CD14-positive monocyte (primary cell): ENCODE results near the gene AFF3. TPM values are rescaled to one million over a fixed set of nuclear protein-coding genes. Genes with fewer than 3 reads are reported as not detected.

Experiments used
- DNase-seq, 3 donors: peaks; one replicate each; pipeline ENCODE4 v3.0.0-alpha.2; 2011 to 2022
- H2AFZ ChIP-seq: 2 replicates; pipeline ENCODE4 v1.6.0; 2012; ENCODE audit warnings: mild to moderate bottlenecking, low read depth, low read length, inconsistent platforms; ENCODE audit not compliant: insufficient read depth, poor library complexity, severe bottlenecking
- H3K27ac ChIP-seq, 2 donors: 1 replicate in 1 of 2; 2 replicates in 1 of 2; pipeline ENCODE4 v1.5.1; 2012 to 2013; ENCODE audit warnings: low read length in 2 of 2, control low read depth in 1 of 2, inconsistent platforms in 1 of 2, low read depth in 1 of 2, mild to moderate bottlenecking in 1 of 2
- H3K27me3 ChIP-seq, 2 donors: one replicate each; pipeline versions ENCODE4 v1.6.0 to v1.6.1; 2011 to 2013; ENCODE audit warnings: low read length in 2 of 2; ENCODE audit not compliant: control insufficient read depth in 2 of 2, insufficient read depth in 2 of 2
- H3K36me3 ChIP-seq, 2 donors: replicated peaks in 1 of 2; 1 replicate in 1 of 2; 2 replicates in 1 of 2; pipeline versions ENCODE4 v1.5.1 to v1.6.1; 2012 to 2013; ENCODE audit warnings: low read length in 2 of 2, control low read depth in 1 of 2, inconsistent platforms in 1 of 2, mild to moderate bottlenecking in 1 of 2; ENCODE audit not compliant: insufficient read depth in 2 of 2, control insufficient read depth in 1 of 2
- H3K4me1 ChIP-seq, 2 donors: 1 replicate in 1 of 2; 2 replicates in 1 of 2; pipeline versions ENCODE4 v1.5.1 to v1.6.1; 2012 to 2013; ENCODE audit warnings: low read length in 2 of 2, control low read depth in 1 of 2, inconsistent platforms in 1 of 2, mild to moderate bottlenecking in 1 of 2, moderate library complexity in 1 of 2; ENCODE audit not compliant: insufficient read depth in 2 of 2, control insufficient read depth in 1 of 2
- H3K4me2 ChIP-seq: replicated peaks from 2 replicates; pipeline ENCODE3; 2012; ENCODE audit warnings: low read length, moderate library complexity, mild to moderate bottlenecking; ENCODE audit not compliant: poor library complexity, severe bottlenecking; ENCODE audit errors: extremely low read depth
- H3K4me3 ChIP-seq, 3 experiments: fragments of 200-600 bp in 1 of 3; sonication (generic) in 1 of 3; replicated peaks in 1 of 3; 1 replicate in 2 of 3; 2 replicates in 1 of 3; pipeline ENCODE4 v1.5.1; 2011 to 2013; ENCODE audit warnings: low read length in 3 of 3, mild to moderate bottlenecking in 3 of 3, control low read depth in 2 of 3, low read depth in 2 of 3, inconsistent platforms in 1 of 3, moderate library complexity in 1 of 3
- H3K79me2 ChIP-seq: 2 replicates; pipeline ENCODE4 v1.6.0; 2012; ENCODE audit warnings: mild to moderate bottlenecking, control low read depth, inconsistent platforms, low read length, moderate library complexity; ENCODE audit not compliant: insufficient read depth
- H3K9ac ChIP-seq: 2 replicates; pipeline ENCODE4 v1.6.0; 2017; ENCODE audit warnings: low read length, mild to moderate bottlenecking; ENCODE audit not compliant: insufficient read depth, poor library complexity, severe bottlenecking
- H3K9me3 ChIP-seq, 2 donors: replicated peaks in 1 of 2; 1 replicate in 1 of 2; 2 replicates in 1 of 2; pipeline versions ENCODE4 v1.5.1 to v1.6.1; 2012 to 2013; ENCODE audit warnings: low read length in 2 of 2, control low read depth in 1 of 2; ENCODE audit not compliant: control insufficient read depth in 1 of 2, insufficient read depth in 1 of 2
- H4K20me1 ChIP-seq: 2 replicates; pipeline ENCODE4 v1.6.0; 2012; ENCODE audit warnings: mild to moderate bottlenecking, low read length, control low read depth, moderate library complexity; ENCODE audit not compliant: insufficient read depth
- H3K27ac Mint-ChIP-seq, 7 donors: one replicate each; pipeline ENCODE4 v1.8.0; 2020; ENCODE audit warnings: mild to moderate bottlenecking in 7 of 7, mixed read lengths in 7 of 7, moderate library complexity in 6 of 7, inconsistent platforms in 2 of 7
- H3K27me3 Mint-ChIP-seq, 3 donors: one replicate each; pipeline ENCODE4 v1.8.0; 2021 to 2022; ENCODE audit warnings: low read depth in 3 of 3, mild to moderate bottlenecking in 3 of 3, mixed read lengths in 3 of 3, moderate library complexity in 3 of 3, inconsistent platforms in 1 of 3
- H3K36me3 Mint-ChIP-seq, 2 donors: one replicate each; pipeline ENCODE4 v1.8.0; 2020; ENCODE audit warnings: mixed read lengths in 2 of 2, inconsistent platforms in 1 of 2, mild to moderate bottlenecking in 1 of 2
- H3K4me1 Mint-ChIP-seq: one replicate; pipeline ENCODE4 v1.8.0; 2020; ENCODE audit warnings: mild to moderate bottlenecking, mixed read lengths
- H3K4me3 Mint-ChIP-seq, 2 donors: one replicate each; pipeline ENCODE4 v1.8.0; 2020; ENCODE audit warnings: mild to moderate bottlenecking in 2 of 2, mixed read lengths in 2 of 2, moderate library complexity in 1 of 2
- H3K9me3 Mint-ChIP-seq, 7 donors: one replicate each; pipeline ENCODE4 v1.8.0; 2020 to 2022; ENCODE audit warnings: mixed read lengths in 7 of 7, mild to moderate bottlenecking in 6 of 7, moderate library complexity in 6 of 7, inconsistent platforms in 2 of 7
- WGBS: methylation state at CpG from one replicate; pipeline ENCODE4 v1.1.5; 2013; ENCODE audit warnings: missing lambda C conversion rate; ENCODE audit not compliant: insufficient coverage; 5-methylcytosine and 5-hydroxymethylcytosine counted together
- intact Hi-C, 2 donors: fragments of 100-400 bp; cut with micrococcal nuclease; formaldehyde crosslinking; loops; one replicate each; pipeline versions ENCODE4 v1.15.0 to v1.15.1; 2023
- polyA plus RNA-seq, 3 donors: library from polyadenylated mRNA; depleted of rRNA in 1 of 3; unstranded in 2 of 3; stranded (reverse) in 1 of 3; fragments of 300-500 nt in 2 of 3; fragments of >200 nt in 1 of 3; fragmentation: Illumina TruSeq in 2 of 3; gene quantifications; 1 replicate in 2 of 3; 2 replicates in 1 of 3; pipeline ENCODE4 v1.2.3, GENCODE V29; 2012 to 2021
- TF ChIP-seq, protein P1 (sequence below): fragments of 200-600 bp; IDR thresholded peaks from one replicate; pipeline ENCODE4 v1.8.0; 2022; ENCODE audit warnings: antibody characterized with exemption, mild to moderate bottlenecking

The AFF3 gene
- polyA plus RNA-seq, 3 donors: 0.17 to 4.1 (median 0.49) TPM

DNA sequence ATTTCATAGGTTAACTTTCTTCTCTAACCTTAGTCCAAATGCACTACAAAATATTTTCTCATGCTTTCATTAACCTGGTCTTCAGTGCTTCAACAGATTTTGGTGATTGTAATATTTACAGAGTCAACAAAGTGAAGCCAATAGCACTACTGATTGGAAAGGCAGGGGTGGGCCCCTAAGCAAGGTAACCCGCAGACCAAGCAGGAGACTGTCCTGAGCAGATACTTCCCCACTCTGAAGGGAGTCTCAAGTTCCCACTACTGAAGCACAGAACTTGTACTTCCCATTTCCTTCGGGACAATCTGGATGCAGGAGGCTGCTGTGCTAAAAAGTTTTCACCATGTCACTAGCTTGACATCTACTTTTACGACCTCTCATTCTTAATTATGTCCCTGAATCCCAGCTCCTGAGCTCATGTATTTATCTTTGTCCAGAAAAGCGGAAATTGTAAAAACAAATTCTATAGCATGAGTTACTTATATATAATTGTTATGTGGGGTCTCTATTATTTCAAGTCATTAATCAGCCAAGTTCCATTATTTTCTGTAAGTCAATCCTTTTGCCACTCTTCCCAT, 341.0 kb downstream of the AFF3 start:
- Mint-ChIP-seq H3K27ac (peak overlapping the region in 2 of 7 donors; percentile 45 to 54), H3K4me3 (no peak overlapping the region), H3K36me3 (peaks cover 3 to 21% of the 10 kb centered on the region in 2 donors), H3K27me3 (peaks cover 0 to 2% (median 0%) of the 10 kb centered on the region in 3 donors), H3K9me3 (peaks cover 10 to 22% (median 16%) of the 10 kb centered on the region in 7 donors), H3K4me1 (peaks cover 23% of the 10 kb centered on the region)
- TF ChIP-seq, protein P1, sequence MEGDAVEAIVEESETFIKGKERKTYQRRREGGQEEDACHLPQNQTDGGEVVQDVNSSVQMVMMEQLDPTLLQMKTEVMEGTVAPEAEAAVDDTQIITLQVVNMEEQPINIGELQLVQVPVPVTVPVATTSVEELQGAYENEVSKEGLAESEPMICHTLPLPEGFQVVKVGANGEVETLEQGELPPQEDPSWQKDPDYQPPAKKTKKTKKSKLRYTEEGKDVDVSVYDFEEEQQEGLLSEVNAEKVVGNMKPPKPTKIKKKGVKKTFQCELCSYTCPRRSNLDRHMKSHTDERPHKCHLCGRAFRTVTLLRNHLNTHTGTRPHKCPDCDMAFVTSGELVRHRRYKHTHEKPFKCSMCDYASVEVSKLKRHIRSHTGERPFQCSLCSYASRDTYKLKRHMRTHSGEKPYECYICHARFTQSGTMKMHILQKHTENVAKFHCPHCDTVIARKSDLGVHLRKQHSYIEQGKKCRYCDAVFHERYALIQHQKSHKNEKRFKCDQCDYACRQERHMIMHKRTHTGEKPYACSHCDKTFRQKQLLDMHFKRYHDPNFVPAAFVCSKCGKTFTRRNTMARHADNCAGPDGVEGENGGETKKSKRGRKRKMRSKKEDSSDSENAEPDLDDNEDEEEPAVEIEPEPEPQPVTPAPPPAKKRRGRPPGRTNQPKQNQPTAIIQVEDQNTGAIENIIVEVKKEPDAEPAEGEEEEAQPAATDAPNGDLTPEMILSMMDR: no peak
- no CpG with 5 or more reads among the region's 4 CpGs for WGBS
- Histone ChIP-seq H4K20me1 (no peaks in the 10 kb centered on the region), H3K27ac (no peak overlapping the region), H3K36me3 (peaks cover 0 to 5% of the 10 kb centered on the region in 2 donors), H2AFZ (no peak overlapping the region), H3K9ac (no peak overlapping the region), H3K79me2 (no peaks in the 10 kb centered on the region), H3K4me1 (peaks cover 15 to 22% of the 10 kb centered on the region in 2 donors), H3K4me2 (peak overlapping the region; percentile 16), H3K9me3 (peaks cover 2 to 13% of the 10 kb centered on the region in 2 donors), H3K4me3 (no peak overlapping the region), H3K27me3 (no peaks in the 10 kb centered on the region)
- intact Hi-C loops: no loop called here
- peak in 2 of 3 donors; percentile 7 to 31 for DNase-seq

DNA sequence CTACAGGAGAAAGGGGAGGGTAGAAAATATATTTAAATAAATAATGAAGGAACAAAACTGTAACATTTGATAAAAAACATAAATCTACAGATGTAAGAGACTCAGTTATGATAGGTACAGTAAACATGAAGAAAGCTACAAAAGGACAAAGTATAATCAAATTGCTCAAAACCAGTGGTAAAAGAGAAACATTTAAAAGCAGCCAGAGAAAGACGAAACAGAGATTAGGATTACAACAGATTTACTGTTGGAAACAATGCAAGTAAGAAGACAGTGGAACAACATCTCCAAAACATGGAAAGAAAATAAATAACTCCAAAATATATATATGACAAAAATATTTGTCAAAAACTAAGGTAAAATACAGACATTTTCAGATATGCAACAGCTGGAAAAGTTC, 344.9 kb downstream of the AFF3 start:
- Histone ChIP-seq H3K27ac (no peak overlapping the region), H3K9ac (no peak overlapping the region), H3K9me3 (peaks cover 6 to 18% of the 10 kb centered on the region in 2 donors), H3K27me3 (no peaks in the 10 kb centered on the region), H3K79me2 (no peaks in the 10 kb centered on the region), H3K36me3 (peaks cover 0 to 5% of the 10 kb centered on the region in 2 donors), H3K4me3 (no peak overlapping the region), H3K4me1 (peaks cover 16 to 21% of the 10 kb centered on the region in 2 donors), H3K4me2 (no peak overlapping the region), H2AFZ (no peak overlapping the region), H4K20me1 (no peaks in the 10 kb centered on the region)
- H3K27ac Mint-ChIP-seq: no peak overlapping the region
- H3K27me3 Mint-ChIP-seq: peaks cover 0 to 2% (median 0%) of the 10 kb centered on the region in 3 donors
- peaks cover 16 to 32% (median 19%) of the 10 kb centered on the region in 7 donors for H3K9me3 Mint-ChIP-seq
- intact Hi-C loops: no loop called here
- H3K4me1 Mint-ChIP-seq: peaks cover 21% of the 10 kb centered on the region
- TF ChIP-seq, protein P1: no peak
- no peak for DNase-seq
- WGBS: no CpG with 5 or more reads among the region's 1 CpG
- H3K4me3 Mint-ChIP-seq: no peak overlapping the region
- H3K36me3 Mint-ChIP-seq: peaks cover 3 to 19% of the 10 kb centered on the region in 2 donors
